22Rv1 (cell line): Measurements from ENCODE around the gene RUNX2.

Experiments
- ZFX ChIP-seq: fragments of 450-650 bp; IDR thresholded peaks from 2 replicates; pipeline ENCODE4 v1.6.1; 2017; ENCODE audit warnings: antibody characterized with exemption, borderline replicate concordance
- TF ChIP-seq, protein P1 (sequence below): fragments of 450-650 bp; IDR thresholded peaks from 2 replicates; pipeline ENCODE4 v1.5.1; 2017; ENCODE audit warnings: mild to moderate bottlenecking

DNA sequence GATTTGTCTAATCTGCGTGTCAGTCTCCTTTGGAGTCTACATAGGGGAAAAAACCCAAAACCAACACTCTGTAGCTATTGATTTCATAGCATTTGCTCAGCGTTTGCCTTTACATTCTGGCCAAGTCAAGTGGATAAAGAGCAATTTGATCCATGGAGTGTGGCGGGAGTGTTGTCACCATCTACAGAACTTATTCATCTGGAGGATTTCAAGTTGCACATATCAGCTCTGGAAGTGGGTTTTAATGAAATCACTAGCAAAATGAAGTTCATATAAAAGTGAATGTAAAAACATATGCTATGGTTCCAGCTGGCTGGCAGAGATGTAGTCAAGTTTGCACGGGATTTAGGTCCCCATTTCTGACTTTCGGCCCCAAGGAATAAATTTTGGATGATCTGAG, 269.3 kb downstream of the RUNX2 start:
- TF ChIP-seq, protein P1, sequence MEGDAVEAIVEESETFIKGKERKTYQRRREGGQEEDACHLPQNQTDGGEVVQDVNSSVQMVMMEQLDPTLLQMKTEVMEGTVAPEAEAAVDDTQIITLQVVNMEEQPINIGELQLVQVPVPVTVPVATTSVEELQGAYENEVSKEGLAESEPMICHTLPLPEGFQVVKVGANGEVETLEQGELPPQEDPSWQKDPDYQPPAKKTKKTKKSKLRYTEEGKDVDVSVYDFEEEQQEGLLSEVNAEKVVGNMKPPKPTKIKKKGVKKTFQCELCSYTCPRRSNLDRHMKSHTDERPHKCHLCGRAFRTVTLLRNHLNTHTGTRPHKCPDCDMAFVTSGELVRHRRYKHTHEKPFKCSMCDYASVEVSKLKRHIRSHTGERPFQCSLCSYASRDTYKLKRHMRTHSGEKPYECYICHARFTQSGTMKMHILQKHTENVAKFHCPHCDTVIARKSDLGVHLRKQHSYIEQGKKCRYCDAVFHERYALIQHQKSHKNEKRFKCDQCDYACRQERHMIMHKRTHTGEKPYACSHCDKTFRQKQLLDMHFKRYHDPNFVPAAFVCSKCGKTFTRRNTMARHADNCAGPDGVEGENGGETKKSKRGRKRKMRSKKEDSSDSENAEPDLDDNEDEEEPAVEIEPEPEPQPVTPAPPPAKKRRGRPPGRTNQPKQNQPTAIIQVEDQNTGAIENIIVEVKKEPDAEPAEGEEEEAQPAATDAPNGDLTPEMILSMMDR: no peak
- TF ChIP-seq ZFX: no peak
